Stimulated activated CD4-positive, alpha-beta T cell treated with anti-CD3 and anti-CD28 coated beads, Interleukin-4, amount 100 ng/mL, for 4 hours (primary cell): ENCODE results near the gene VIM.
A peak's percentile ranks its signal among the peaks of the same experiment; 100 is the strongest.

ENCODE experiments used
- DNase-seq, 2 experiments: peaks; one replicate each; pipeline ENCODE4 v3.0.0-alpha.2; 2020

The VIM gene

GRCh38 chr10:17228091-17229015 is at the start of gene VIM:
Gene VIM (plus strand): TSS chr10:17228241. CDS start chr10:17229423, 1,182 bp downstream.
- DNase-seq: peak; percentile 72 to 88

- DNase-seq: no peak
These were observed 49.0 kb upstream of the VIM start for GRCh38 chr10:17179002-17179401.

DNA sequence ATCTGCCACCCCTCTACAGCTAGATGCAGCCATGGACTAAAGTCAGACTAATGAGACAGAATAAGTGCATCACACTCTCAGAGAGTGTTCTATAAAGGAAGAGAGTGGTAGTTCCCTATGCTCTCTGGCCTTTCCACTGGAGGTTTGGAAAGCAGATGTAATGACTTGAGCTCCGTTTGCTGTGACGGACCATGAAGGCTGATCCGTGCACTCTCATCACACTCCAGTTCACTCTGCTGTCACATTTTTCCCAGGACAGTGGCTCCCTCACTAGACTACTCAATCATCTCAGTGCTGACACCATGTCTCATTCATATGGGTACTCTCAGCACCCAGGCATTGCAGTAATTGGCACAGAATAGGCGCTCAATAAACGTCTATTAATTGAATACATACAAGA is 46.9 kb upstream of the VIM start:
- no peak for DNase-seq

- DNase-seq: no peak
These were observed 46.3 kb upstream of the VIM start for GRCh38 chr10:17181751-17182150.

- DNase-seq: no peak
These were observed 44.9 kb upstream of the VIM start for GRCh38 chr10:17183110-17183509.

GRCh38 chr10:17185873-17186272 is 42.2 kb upstream of the VIM start:
- DNase-seq: no peak

DNA sequence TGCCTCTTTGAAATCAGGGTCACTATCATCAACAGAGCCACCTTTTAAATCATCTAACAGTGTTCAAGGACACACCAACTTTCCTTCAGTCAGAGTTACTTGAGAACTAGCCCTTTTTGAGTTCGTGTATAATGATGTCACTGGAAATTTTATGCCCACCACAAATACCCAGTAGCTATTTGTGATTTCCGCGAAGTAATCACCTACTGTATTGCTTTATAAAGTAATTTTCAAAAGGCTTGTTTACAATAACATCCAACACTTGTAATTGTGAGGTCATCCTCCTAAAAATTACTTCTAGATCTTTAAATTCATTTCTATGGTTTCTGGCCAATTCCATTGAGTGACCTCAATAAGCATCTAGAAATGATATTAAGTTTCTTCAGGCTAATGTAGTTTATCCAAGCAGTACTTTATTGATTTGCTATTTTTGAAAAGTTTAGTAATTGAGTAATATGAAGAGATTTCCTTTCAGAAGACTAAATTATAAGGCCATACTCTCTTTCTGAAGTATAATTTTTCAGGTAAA is 39.3 kb upstream of the VIM start:
- DNase-seq: no peak

- no peak for DNase-seq
These were observed 37.4 kb upstream of the VIM start for GRCh38 chr10:17190602-17191001.

DNA sequence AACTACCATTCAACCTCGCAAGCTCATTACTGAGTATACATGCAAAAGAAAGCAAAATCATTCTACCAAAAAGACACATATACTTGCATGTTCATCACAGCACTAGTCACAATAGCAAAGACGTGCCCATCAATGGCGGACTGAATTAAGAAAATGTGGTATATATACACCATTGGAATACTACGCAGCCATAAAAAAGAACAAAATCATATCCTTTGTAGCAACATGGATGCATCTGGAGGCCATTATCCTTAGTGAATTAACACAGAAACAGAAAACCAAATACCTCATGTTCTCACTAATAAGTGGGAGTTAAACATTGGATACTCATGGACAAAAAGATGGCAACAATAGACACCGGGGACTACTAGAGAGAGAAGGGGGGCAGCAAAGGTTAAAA is 33.0 kb upstream of the VIM start:
- no peak for DNase-seq

DNA sequence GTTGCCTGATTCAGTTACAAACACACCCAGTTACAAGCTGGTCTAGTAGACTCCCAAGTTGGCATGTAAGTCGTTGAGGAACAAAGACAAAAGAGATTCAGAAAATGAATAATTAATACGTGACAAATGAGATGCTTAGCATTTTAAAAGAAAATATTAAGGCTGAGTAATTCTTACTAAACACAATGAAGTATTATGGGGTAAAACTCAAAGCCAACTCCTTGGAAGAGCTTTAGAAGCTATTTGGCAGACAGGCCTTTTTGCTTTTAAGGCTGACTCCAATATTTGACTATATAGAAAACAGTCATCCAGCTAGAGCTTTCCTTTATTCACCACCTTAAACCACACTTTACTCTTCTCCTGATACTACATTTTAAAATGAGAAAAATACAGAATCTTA is 32.0 kb upstream of the VIM start:
- no peak for DNase-seq

DNA sequence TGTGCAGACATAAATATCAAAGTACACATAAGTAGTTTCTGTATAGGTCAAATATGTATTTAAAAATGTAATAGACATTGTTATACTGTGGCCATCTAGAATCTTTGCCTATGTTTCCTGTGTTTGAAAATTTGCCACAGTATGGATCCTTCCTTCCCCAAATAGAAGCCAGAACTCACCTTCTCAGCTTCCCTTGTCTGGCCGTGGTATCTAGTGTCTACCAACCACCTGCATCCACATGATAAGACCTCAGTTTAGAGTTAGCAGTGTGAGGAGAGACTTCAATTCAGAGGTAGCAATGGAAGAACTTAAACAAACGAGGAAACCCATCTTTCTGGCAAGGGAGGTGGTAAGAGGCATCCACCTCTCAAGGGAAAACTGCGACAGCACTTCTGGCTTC is 31.5 kb upstream of the VIM start:
- DNase-seq: no peak

DNA sequence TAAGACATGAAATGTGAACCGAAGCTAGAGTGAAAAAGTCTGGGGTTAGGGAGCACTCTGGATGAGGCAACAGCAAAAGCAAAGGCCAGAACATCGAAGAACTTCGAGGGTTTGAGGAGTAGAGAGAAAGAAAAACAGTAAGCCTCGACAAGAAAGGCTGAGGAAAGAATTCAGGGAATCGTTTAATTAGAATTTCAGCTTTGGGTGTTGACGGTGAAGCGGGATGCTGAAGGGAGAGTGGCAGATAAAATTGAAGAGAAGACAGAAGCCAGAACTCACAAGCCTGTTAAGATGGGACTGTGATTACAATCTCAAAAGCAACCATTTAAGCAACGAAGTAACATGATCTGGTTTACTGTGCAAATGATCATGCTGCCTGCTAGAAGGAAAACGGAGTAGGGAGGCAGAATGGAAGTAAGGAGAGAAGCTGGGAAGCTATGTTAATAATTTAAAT is 28.7 kb upstream of the VIM start:
- no peak for DNase-seq

DNA sequence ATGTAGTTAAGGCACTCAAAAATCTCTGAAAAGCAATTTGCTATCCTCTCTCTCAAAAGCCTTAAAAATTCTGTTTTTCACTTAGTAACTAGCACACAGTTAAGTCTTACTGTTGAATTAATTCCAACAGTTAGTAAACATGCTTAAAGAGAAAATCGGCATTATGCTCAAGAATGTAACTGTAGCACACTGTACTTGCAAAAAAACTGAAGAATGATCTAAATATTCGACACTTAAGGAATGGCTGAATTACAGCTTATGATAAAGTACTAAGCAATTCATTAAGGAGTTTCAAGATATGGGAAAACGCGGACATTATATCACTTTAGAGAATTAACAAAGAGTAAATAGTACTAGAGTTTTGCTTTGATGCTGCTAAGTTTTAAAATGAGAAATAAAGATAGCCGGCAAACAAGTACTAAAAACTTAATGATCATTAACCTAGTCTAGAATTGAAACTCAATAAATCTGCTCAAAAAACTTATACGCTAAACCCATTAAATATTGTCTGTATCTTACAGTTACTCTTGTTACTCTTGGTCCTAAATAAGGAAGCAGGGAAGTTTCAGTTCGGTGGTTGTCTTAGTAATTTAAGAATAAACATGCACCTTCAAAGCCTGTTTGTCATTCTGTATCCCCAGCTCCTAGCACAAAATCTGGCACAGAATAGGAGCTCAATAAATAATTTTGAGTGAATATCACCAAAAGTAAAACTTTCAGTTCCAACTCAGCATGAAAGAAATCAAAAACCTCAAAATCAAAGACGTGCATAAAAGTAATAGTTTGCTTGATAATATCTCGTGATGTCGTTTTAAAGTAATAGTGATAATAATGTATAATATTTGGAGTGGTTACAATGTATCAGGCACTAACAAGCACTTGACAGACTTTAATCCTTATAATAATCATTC is 27.8 kb upstream of the VIM start:
- no peak for DNase-seq

- peak; percentile 76 to 77 for DNase-seq
These were observed 26.9 kb upstream of the VIM start, which contains the start of gene TRDMT1 for GRCh38 chr10:17200912-17201793. Gene TRDMT1 (minus strand): TSS chr10:17201672. CDS start chr10:17201634, 38 bp downstream.

DNA sequence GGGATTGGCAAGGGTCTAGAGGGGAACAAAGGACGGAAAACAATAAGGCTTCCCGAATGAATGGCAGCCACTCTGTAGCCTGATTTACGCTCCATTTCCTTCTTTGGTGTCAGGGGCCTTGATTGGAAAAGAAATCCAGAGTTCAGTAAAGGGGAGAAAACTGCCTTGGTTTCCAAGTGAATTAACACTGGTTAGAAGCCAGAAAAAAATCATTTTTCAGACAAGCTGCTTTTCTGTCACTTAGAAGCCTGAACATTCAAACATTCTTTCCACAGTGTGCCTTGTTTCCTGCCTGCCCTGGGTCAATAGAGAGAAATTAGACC is 26.3 kb upstream of the VIM start:
- no peak for DNase-seq

DNA sequence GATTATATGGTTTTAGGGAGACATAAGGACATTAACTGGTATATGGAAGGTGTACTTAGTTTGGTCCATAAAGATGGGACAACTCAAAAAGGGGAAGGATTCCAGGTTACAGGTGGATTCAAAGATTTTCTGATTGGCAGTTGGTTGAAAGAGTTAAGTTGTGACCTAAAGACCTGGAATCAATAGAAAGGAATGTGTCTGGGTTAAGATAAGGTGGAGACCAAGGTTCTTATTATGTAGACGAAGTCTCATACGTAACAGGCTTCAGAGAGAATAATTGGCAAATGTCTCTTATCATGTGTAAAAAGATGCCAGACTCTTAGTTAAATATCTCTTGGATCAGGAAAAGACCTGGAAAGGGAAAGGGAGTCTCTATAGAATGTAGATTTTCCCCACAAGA is 25.5 kb upstream of the VIM start:
- DNase-seq: no peak

- no peak for DNase-seq
These were observed 25.0 kb upstream of the VIM start for GRCh38 chr10:17202999-17203398.

DNA sequence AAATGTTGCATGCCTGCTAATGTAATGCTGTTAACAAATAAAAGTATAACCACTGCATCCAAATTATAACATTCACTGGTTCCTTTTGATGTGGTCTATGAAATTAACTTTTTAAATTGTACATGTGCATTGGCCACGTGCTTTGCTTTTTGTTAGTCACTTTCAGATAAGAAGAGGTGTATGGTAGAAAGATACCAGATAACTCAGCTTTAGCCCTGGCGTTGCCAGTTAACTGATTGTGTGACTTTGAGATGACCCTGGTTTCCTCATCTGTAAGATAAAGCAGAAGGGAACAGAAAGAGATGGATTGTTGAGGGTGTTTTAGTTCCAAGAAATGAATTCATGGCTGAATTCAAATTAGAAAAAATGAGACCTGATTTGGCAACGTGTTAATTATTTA is 24.6 kb upstream of the VIM start:
- DNase-seq: no peak

DNA sequence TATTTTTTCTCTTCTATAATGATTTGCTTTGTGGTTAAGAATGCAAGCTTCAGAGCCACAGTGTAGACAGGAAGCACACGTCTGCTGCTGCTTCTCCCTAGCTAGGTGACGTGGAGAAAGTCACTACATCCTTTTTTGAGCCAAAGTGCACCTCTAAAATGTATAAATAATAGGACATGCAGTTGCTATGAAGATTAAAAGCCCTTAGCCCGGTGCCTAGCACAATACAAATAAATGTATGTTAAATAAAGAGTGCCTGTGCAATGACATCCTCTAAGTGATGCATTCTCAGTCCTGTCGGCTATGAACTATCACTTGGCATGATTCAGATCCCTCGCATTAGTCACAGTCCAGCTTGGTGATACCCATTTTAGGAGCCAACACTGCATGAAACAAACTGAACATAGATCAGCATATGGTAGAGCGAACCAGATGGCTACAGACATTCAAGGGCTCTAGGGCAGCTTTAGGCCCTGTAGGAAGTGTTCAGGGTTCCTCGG is 21.8 kb upstream of the VIM start:
- peak in 1 of 2 experiments; percentile 48 for DNase-seq

DNA sequence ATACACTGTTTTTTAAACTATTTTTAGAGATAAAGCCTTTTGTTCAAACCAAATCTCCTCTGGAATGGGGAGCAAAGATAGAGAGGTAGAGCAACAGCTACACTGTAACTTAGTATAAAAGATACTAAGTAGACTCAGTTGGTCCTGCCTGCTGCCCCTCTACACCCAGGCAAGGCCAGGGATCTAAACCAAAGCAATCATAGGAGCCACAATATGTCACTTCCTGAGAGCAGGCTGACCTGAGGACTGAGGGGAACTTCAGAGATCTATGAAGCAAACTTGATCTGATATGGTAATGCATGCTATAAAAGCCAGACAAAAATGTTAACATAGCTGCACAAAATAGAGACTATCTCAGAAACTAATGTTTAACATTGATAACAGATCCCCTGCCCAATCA is 19.6 kb upstream of the VIM start:
- no peak for DNase-seq

DNA sequence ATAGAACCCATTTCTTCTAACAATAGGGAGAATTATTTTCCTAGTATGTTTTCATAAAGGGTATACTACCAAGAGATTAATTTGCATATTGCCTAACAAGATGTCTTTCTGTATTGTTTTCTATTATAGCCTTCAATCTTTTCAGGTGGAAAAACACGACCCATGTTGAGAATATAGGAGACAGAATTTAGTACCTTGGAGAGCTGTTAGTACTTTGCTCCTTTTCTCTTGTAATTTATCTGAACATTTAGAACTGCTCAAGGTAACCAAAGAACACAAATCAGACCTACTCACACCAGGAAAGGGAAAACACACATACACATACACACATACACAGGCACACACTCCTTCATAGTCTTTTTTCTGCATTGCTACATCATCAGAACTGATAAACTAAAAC is 18.7 kb upstream of the VIM start:
- no peak for DNase-seq

- no peak for DNase-seq
These were observed 18.2 kb upstream of the VIM start for GRCh38 chr10:17209881-17210280.
